BLaER1 treated with 17β-estradiol and CSF1 and Interleukin-3, amounts not matched to agents 10 nM and 100 nM (cell line): ENCODE data around the gene CCDC178.

Source experiments
- H3K27ac ChIP-seq, 11 experiments: shearing (Covaris generic); formaldehyde crosslinking; 2 replicates each; pipeline ENCODE4 v1.8.1; 2022
- H3K27me3 ChIP-seq, 11 experiments: shearing (Covaris generic); formaldehyde crosslinking; 2 replicates each; pipeline ENCODE4 v1.8.1; 2022
- H3K36me3 ChIP-seq, 11 experiments: shearing (Covaris generic); formaldehyde crosslinking; 2 replicates each; pipeline ENCODE4 v1.8.1; 2022
- H3K4me1 ChIP-seq, 10 experiments: shearing (Covaris generic); formaldehyde crosslinking; 2 replicates each; pipeline ENCODE4 v1.8.1; 2022
- H3K4me2 ChIP-seq, 11 experiments: shearing (Covaris generic); formaldehyde crosslinking; 2 replicates each; pipeline ENCODE4 v1.8.1; 2022
- H3K4me3 ChIP-seq, 10 experiments: shearing (Covaris generic); formaldehyde crosslinking; 2 replicates each; pipeline ENCODE4 v1.8.1; 2022
- H3K9ac ChIP-seq, 11 experiments: shearing (Covaris generic); formaldehyde crosslinking; 2 replicates each; pipeline ENCODE4 v1.8.1; 2022
- H3K9me3 ChIP-seq, 11 experiments: shearing (Covaris generic); formaldehyde crosslinking; replicated peaks in 1 of 11; 2 replicates each; pipeline ENCODE4 v1.8.1; 2022
- H4K20me1 ChIP-seq, 11 experiments: shearing (Covaris generic); formaldehyde crosslinking; 2 replicates each; pipeline ENCODE4 v1.8.1; 2022
- Cebpa-rat ChIP-seq, 11 experiments: shearing (Covaris generic); IDR thresholded peaks; 2 replicates each; pipeline ENCODE4 v1.8.1; 2022

The CCDC178 gene

DNA sequence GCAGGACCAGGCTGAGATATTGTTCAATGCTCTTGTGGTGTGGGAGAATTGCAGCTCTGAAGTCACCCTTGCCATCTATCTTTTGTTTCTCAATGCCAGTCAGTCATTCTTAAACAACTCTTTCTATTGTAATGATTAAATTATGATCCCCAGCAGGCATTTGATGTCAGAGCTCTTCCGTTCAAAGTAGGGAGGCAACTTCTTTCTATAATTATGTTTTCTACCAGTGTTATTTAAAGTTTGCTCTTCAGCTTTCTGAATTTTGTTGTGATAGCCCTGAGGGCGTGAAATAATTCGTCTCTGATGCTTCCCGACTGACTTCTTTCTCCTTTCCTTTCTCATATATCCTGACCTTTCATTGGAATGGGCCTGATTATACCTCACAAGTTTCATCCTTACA lies 506.3 kb downstream of the CCDC178 start:
- Histone ChIP-seq H4K20me1 (no peaks in the 10 kb centered on the region), H3K27ac (no peak overlapping the region), H3K27me3 (peaks cover 0 to 14% (median 0%) of the 10 kb centered on the region in 11 experiments; a peak in 3 of 22 replicates), H3K9me3 (no peaks in the 10 kb centered on the region), H3K4me2 (no peak overlapping the region), H3K36me3 (no peaks in the 10 kb centered on the region), H3K9ac (no peak overlapping the region), H3K4me3 (no peak overlapping the region), H3K4me1 (no peaks in the 10 kb centered on the region)
- no peak for TF ChIP-seq Cebpa-rat (IDR thresholded peaks at IDR 0.05)

DNA sequence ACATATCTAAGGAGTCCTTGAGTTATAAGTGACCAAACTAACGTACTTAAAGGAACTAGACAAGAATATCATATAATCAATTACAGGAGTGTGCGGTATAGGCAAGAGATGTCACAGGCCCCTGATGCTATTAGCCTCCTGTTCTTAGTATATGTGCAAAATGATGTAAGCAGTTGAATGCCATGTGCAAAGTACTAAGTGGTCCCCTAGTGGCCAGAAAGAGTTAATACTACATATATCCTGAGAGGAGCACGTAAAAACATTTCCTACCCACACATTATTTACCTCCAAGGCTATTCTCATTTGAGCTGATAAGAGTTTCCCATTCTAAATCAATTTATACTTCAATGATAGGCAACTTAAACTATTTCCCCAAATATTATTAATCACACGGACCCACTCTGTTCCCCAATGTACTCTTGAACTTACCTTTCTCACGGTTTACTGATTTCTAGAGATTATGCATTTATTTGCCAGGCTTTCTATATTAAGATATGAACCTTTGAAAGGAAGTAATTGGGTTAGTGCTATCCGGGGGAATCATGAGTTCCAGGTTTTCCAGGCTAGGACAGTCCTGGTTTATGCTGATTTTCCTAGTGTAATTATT lies 509.7 kb downstream of the CCDC178 start:
- H4K20me1 ChIP-seq = no peaks in the 10 kb centered on the region
- H3K36me3 ChIP-seq = no peaks in the 10 kb centered on the region
- no peak overlapping the region for H3K4me2 ChIP-seq

DNA sequence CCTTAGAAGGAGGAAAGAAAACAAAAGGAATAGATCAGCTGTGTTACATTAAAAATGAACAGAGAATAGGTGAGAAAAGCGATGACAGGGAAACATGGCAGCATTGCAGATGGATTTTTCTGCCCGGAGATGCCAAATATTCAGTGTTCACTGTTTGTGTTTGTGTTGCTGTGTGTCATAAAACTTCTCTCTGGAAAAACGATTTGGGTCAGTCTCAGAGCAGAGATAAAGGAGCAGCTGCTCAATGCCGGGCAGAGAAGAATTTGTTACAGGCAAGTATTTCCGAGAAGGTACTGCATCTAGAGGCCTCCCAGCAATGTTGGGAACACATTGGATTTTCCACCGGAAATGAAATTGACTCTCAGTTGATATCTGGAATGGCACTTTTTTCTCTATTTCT lies 511.3 kb downstream of the CCDC178 start:
- Histone ChIP-seq H3K36me3 (no peaks in the 10 kb centered on the region), H3K4me3 (no peak overlapping the region), H3K9me3 (no peaks in the 10 kb centered on the region; a peak in 1 of 22 replicates), H3K27ac (no peak overlapping the region), H3K9ac (no peak overlapping the region), H4K20me1 (no peaks in the 10 kb centered on the region), H3K27me3 (peaks cover 0 to 58% (median 0%) of the 10 kb centered on the region in 11 experiments; a peak in 7 of 22 replicates), H3K4me2 (no peak overlapping the region), H3K4me1 (no peaks in the 10 kb centered on the region)
- TF ChIP-seq Cebpa-rat (IDR thresholded peaks at IDR 0.05) = no peak

More for the DNA sequence above, 509.7 kb downstream of the CCDC178 start:
- no peaks in the 10 kb centered on the region for H3K4me1 ChIP-seq
- no peak overlapping the region for H3K4me3 ChIP-seq
- TF ChIP-seq Cebpa-rat (IDR thresholded peaks at IDR 0.05) = no peak
- H3K9ac ChIP-seq = no peak overlapping the region
- H3K27me3 ChIP-seq = peaks cover 0 to 45% (median 0%) of the 10 kb centered on the region in 11 experiments; a peak in 7 of 22 replicates
- H3K9me3 ChIP-seq = no peaks in the 10 kb centered on the region; a peak in 1 of 22 replicates
- H3K27ac ChIP-seq = no peak overlapping the region

DNA sequence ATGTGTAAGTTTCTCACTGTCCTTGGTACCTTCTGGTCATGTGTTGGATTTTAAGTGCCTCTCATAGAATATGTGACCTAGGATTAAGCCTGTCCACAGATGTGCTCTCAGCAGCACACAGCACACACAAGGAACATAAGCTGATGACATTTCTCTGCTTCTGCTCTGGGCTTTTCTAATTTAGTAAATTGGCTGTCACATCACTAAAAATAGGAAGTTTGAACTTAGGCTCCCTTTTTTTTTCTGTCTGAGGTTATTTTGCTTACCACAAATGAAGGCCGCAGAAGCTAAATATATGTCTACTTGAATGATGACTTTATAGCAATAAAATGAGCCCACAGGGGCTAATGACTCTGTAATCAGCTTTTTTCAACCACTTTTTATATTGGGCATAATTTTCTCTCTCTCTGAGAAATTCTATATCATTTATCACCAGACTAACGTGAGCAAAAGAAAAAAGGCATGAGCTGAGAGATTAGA lies 517.5 kb downstream of the CCDC178 start:
- H3K9me3 ChIP-seq = no peaks in the 10 kb centered on the region; a peak in 1 of 22 replicates
- H3K36me3 ChIP-seq = no peaks in the 10 kb centered on the region
- peaks cover 0 to 22% (median 0%) of the 10 kb centered on the region in 11 experiments; a peak in 2 of 22 replicates for H4K20me1 ChIP-seq
- H3K9ac ChIP-seq = peak overlapping the region in 3 of 11 experiments; percentile 32 to 52 (median 47); a peak in 3 of 22 replicates
- no peak overlapping the region for H3K4me3 ChIP-seq
- peak overlapping the region in 7 of 11 experiments; percentile 19 to 74 (median 60); a peak in 9 of 22 replicates for H3K27ac ChIP-seq
- peak overlapping the region; percentile 62 to 83 (median 70) for H3K4me2 ChIP-seq
- TF ChIP-seq Cebpa-rat (IDR thresholded peaks at IDR 0.05) = no peak
- peaks cover 40 to 57% (median 49%) of the 10 kb centered on the region in 10 experiments for H3K4me1 ChIP-seq
- H3K27me3 ChIP-seq = peaks cover 0 to 84% (median 0%) of the 10 kb centered on the region in 11 experiments; a peak in 7 of 22 replicates

DNA sequence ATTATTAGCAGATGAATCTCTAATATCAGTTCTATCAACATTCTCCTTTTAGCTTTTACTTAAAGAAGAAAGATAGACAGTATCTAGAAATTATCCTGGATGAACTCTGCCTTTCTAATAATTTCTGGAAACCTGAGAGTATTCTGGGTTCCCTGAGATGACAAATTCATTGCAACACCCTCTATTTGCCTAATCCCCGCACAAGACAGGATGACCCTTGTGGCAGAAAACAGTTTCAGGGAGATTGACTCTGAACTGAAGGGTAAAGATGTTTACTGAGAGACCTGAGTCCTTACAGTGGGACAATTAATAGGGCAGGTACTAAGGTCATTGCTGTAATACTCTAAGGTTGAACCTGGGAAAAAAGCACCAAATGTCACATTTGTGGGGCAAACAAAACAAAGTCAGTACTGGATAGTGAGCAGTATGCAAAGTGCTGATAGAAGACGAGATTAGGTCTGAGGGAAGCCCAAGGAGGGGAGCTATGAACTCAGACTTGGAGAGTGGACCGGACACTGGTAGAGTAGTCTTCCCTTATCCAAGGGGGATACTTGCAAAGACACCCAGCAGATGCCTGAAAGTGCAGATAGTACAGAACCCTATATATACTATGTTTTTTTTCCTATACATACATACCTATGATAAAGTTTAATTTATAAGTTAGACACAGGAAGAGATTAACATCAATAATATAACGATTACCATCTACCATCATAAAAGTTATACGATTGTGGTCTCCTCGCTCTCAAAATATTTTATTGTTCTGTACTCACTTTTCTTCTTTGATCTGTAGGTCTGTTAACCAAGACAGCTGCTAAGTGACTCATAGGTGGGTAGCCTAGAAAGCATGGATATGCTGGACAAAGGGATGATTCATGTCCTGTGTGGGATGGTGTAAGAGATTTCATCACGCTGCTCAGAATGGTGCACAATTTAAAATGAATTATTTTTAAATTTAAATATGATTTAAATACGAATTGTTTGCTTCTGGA lies 519.4 kb downstream of the CCDC178 start:
- H3K4me3 ChIP-seq = no peak overlapping the region
- H3K4me2 ChIP-seq = peak overlapping the region; percentile 62 to 83 (median 70)
- H3K27me3 ChIP-seq = peaks cover 0 to 83% (median 0%) of the 10 kb centered on the region in 11 experiments; a peak in 7 of 22 replicates
- H4K20me1 ChIP-seq = peaks cover 0 to 22% (median 0%) of the 10 kb centered on the region in 11 experiments; a peak in 2 of 22 replicates
- peak in 4 of 11 experiments; percentile 28 to 54 (median 38); a peak in 3 of 22 replicates for TF ChIP-seq Cebpa-rat (IDR thresholded peaks at IDR 0.05)
- H3K36me3 ChIP-seq = no peaks in the 10 kb centered on the region
- peak overlapping the region in 2 of 11 experiments; percentile 4 to 24; a peak in 4 of 22 replicates for H3K9ac ChIP-seq
- H3K4me1 ChIP-seq = peaks cover 40 to 57% (median 49%) of the 10 kb centered on the region in 10 experiments
- H3K9me3 ChIP-seq = no peaks in the 10 kb centered on the region
- peak overlapping the region in 6 of 11 experiments; percentile 38 to 74 (median 62); a peak in 13 of 22 replicates for H3K27ac ChIP-seq

DNA sequence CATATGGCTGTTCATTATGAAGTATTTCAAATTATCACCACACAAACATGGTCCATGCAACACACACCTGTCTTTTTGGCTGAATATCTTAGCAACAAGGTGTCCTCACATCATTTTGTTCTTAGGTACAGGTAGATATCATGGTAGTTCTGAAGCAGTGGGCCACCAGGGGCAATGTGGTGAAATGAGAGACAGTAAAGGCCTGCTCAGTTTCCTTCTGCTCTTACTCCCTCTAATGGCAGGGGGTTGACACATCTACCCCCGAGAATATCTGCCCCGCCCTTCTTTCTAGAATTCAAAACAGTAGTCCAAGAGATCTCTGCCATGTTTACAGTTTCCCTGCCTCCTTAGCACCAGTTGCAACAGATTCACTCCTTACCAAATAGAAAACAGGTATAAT lies 520.7 kb downstream of the CCDC178 start:
- Histone ChIP-seq H3K9me3 (no peaks in the 10 kb centered on the region), H3K36me3 (no peaks in the 10 kb centered on the region), H3K4me1 (peaks cover 40 to 67% (median 55%) of the 10 kb centered on the region in 10 experiments), H3K27me3 (peaks cover 0 to 70% (median 0%) of the 10 kb centered on the region in 11 experiments; a peak in 7 of 22 replicates), H3K4me2 (peak overlapping the region in 9 of 11 experiments; percentile 1 to 49 (median 42); a peak in 12 of 22 replicates), H3K9ac (no peak overlapping the region), H3K4me3 (no peak overlapping the region), H3K27ac (no peak overlapping the region), H4K20me1 (peaks cover 0 to 22% (median 0%) of the 10 kb centered on the region in 11 experiments; a peak in 2 of 22 replicates)
- TF ChIP-seq Cebpa-rat (IDR thresholded peaks at IDR 0.05) = no peak

DNA sequence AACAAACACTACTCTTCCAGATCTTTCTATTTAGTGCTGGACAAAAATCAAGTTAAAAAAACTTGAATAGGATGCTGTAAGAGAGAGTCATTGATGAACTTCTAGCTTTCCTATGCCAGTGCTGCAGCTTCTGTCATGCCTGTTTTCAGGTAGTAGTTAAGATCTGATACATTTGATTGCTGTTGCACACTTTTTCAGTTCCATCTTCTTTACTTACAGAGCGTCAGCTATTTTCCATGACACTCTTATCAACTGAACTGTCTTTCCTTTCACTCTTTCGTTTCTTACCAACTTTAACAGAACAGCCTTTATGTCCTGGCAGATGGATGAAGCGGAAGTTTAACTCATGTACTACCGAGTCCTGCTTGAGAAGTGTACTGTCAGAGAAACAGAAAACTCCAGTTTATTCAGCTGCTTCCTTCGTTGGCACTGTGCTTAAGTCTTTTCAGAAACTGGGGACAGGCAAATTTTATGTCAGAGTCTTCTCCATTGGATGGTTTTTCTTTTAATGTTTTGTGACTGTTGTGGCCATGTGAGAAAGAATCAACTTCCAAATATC lies 521.8 kb downstream of the CCDC178 start:
- no peak for TF ChIP-seq Cebpa-rat (IDR thresholded peaks at IDR 0.05)

DNA sequence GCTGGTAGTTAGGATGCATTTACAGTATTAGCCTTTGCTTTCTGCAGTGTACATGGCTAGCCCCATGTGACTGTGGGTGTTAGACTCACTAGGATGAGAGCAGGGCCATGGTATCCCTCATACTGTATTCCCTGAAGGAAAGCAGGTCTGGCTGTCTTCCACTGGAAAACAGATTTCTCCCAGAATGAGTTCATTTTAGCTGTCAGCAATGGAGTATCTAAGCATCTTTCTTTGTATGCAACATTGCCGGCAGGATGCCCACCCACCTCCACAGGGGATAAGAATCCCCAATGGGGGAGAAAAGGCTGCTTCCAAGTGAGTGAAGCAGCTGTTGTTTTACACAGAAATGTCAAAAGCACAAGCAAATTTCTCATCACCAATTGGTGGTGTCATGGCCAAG lies 525.0 kb downstream of the CCDC178 start:
- H3K9me3 ChIP-seq = no peaks in the 10 kb centered on the region
- H3K4me1 ChIP-seq = peaks cover 8 to 31% (median 20%) of the 10 kb centered on the region in 10 experiments; a peak in 19 of 20 replicates
- H3K27me3 ChIP-seq = peaks cover 0 to 35% (median 0%) of the 10 kb centered on the region in 11 experiments; a peak in 5 of 22 replicates
- H3K9ac ChIP-seq = no peak overlapping the region
- no peaks in the 10 kb centered on the region for H3K36me3 ChIP-seq
- TF ChIP-seq Cebpa-rat (IDR thresholded peaks at IDR 0.05) = no peak
- no peak overlapping the region for H3K4me3 ChIP-seq
- H3K4me2 ChIP-seq = peak overlapping the region in 8 of 11 experiments; percentile 1 to 58 (median 30); a peak in 10 of 22 replicates
- no peak overlapping the region for H3K27ac ChIP-seq
- no peaks in the 10 kb centered on the region for H4K20me1 ChIP-seq

More for the DNA sequence above, 521.8 kb downstream of the CCDC178 start:
- H3K27ac ChIP-seq = peak overlapping the region in 2 of 11 experiments; percentile 14 to 34; a peak in 3 of 22 replicates
- H3K9me3 ChIP-seq = no peaks in the 10 kb centered on the region
- peaks cover 0 to 21% (median 0%) of the 10 kb centered on the region in 11 experiments; a peak in 2 of 22 replicates for H4K20me1 ChIP-seq
- H3K36me3 ChIP-seq = no peaks in the 10 kb centered on the region
- H3K4me2 ChIP-seq = peak overlapping the region; percentile 1 to 49 (median 41); a peak in 19 of 22 replicates
- no peak overlapping the region for H3K9ac ChIP-seq
- peaks cover 0 to 60% (median 0%) of the 10 kb centered on the region in 11 experiments; a peak in 6 of 22 replicates for H3K27me3 ChIP-seq
- peaks cover 38 to 64% (median 52%) of the 10 kb centered on the region in 10 experiments for H3K4me1 ChIP-seq
- no peak overlapping the region for H3K4me3 ChIP-seq
